ENCODE data around the gene ANO9. TPM values are rescaled to one million over a fixed set of nuclear protein-coding genes. Genes with fewer than 3 reads are reported as not detected.

ANO9 gene
- total RNA-seq, 1 experiment from 2014 or later = 9.4 TPM

DNA sequence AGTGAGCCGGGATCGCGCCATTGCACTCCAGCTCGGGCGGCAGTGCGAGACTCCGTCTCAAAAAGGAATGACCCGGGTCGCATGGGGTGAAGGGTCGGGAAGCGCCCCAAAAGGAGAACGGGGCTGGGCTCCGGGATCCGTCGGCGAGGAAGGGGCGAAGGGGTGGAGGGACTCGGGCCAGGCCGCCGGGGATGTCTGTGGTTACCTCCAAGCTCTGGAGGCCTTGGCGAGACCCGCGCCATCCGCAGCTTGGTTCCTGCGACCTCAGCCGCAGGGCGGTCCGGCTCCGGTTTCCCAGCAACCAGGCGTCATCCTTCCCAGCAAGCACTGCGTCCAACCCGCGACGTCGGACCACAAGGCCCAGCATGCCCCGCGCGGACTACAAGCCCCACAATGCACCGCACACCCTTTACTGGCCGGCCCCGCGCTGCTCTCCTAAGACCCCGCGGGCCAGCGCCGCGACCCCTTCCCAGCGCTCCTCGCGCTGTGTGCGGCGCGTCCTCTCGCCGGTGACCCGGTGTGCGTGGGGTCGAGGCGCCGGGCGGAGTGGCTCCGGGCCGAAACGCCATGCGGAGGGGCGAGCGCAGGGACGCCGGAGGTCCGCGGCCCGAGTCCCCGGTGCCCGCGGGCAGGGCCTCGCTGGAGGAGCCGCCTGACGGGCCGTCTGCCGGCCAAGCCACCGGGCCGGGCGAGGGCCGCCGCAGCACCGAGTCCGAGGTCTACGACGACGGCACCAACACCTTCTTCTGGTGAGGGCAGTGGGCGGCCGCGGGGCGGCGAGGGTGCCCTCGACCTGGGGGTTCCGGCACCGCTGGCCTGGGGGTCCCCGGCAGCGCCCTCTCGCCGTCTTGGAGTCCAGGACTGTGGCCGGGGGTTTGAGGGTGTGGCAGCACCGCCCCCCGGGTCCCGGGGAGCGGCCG, 8.3 kb upstream of the ANO9 start, which contains the start of gene PTDSS2:
Gene PTDSS2 (plus strand): TSS at position 391 of the 920 bp plus-strand sequence. CDS start 177 bp downstream, at position 568.
- no peak for TF ChIP-seq CTCF (IDR thresholded peaks at IDR 0.05; ENCODE audit: unreplicated experiment)
- Mint-ChIP-seq H3K27me3 (ENCODE audit: insufficient read depth, unreplicated experiment) (no peaks in the 10 kb centered on the region), H3K4me3 (ENCODE audit: unreplicated experiment) (peak within 1 kb of the TSS; percentile 87), H3K27ac (ENCODE audit: low read depth, unreplicated experiment) (peak within 1 kb of the TSS; percentile 89), H3K9me3 (ENCODE audit: unreplicated experiment) (no peaks in the 10 kb centered on the region), H3K4me1 (ENCODE audit: insufficient read depth, unreplicated experiment) (peaks cover 18% of the 10 kb centered on the region), H3K36me3 (ENCODE audit: insufficient read depth, unreplicated experiment) (peaks cover 46% of the 10 kb centered on the region)
- CTCF ChIA-PET = interaction anchor here (0.5 to 2.8 kb wide), 14 partner anchors 11 to 245 kb away, joined by 3 to 33 read pairs (median 6); partner anchors contain the start of genes BET1L, IFITM2, PSMD13 and SIRT3
- intact Hi-C loops (cut with micrococcal nuclease) = loop anchor here (2.0 to 5.0 kb wide), 3 partner anchors 43 to 243 kb away; partner anchors contain the start of genes BET1L and RIC8A
- POLR2A ChIA-PET = interaction anchor here (0.6 to 6.0 kb wide), 18 partner anchors 27 to 356 kb away, joined by 3 to 75 read pairs (median 6); partner anchors contain the start of genes BET1L, EPS8L2, HRAS and PKP3
- no TSS peak for BruUV-seq (replicated peaks)
- DNase-seq (ENCODE audit: unreplicated experiment) = peak; percentile 91

DNA sequence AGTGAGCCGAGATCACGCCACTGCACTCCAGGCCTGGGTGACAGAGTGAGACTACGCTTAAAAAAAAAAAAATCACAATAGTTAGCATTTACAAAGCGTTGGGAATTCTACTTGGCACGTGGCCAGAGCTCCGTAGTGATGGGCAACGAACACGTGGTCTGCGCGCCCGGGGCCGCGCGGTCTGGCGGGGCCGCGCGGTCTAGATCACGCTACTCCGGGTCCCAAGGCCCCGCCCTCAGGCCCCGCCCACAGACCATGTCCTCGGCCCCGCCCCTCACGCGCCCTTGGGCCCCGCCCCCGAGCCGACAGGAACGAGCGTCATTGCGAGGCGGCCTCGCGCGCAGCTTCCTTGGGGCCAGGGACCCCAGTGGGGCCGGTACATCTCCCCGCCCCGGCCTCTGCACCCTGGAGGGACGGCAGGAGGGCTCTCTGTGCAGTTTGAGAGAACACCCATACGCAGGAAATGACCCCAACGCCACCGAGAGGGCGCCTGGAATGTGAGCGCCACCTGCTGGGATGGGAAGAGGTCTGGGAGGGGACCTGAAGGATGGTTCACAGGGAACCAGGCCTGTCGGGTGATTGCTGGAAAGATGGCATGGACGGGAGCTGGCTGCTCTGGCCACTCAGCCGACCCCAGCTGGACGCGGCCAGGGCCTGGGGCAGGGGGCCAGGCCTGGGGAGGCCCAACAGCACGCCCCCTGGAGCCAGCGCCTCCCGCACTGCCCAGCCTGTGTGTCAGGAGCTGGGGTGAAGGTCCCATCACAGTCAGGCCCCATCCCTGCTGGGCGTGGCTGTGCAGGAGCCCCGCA, 6.3 kb upstream of the ANO9 start:
- Mint-ChIP-seq H3K4me3 (ENCODE audit: unreplicated experiment) (peak overlapping the region; percentile 87), H3K4me1 (ENCODE audit: insufficient read depth, unreplicated experiment) (peaks cover 18% of the 10 kb centered on the region), H3K27ac (ENCODE audit: low read depth, unreplicated experiment) (peak overlapping the region; percentile 83), H3K27me3 (ENCODE audit: insufficient read depth, unreplicated experiment) (no peaks in the 10 kb centered on the region), H3K9me3 (ENCODE audit: unreplicated experiment) (no peaks in the 10 kb centered on the region), H3K36me3 (ENCODE audit: insufficient read depth, unreplicated experiment) (peaks cover 26% of the 10 kb centered on the region)
- DNase-seq (ENCODE audit: unreplicated experiment) = peak; percentile 93
- ChIA-PET POLR2A (interaction anchor here (0.6 to 6.0 kb wide), 20 partner anchors 18 to 240 kb away, joined by 3 to 75 read pairs (median 4); partner anchors contain the start of genes BET1L, PKP3, RIC8A and RNH1), CTCF (interaction anchor here (0.6 to 2.8 kb wide), 38 partner anchors 9 to 1125 kb away, joined by 3 to 33 read pairs (median 4); partner anchors contain the start of genes BET1L, IFITM2, PKP3 and RIC8A)
- intact Hi-C loops (cut with micrococcal nuclease) = loop anchor here (1.0 to 5.0 kb wide), 5 partner anchors 41 to 241 kb away; partner anchors contain the start of genes BET1L, PKP3 and RIC8A
- BruUV-seq (replicated peaks) = TSS peak; percentile 57
- TF ChIP-seq CTCF (IDR thresholded peaks at IDR 0.05; ENCODE audit: unreplicated experiment) = peak; percentile 89

GRCh38 chr11:446891-447290, 5.1 kb upstream of the ANO9 start:
- H3K9me3 Mint-ChIP-seq (ENCODE audit: unreplicated experiment) = no peaks in the 10 kb centered on the region
- H3K27me3 Mint-ChIP-seq (ENCODE audit: insufficient read depth, unreplicated experiment) = no peaks in the 10 kb centered on the region
- POLR2A ChIA-PET = interaction anchor here (0.6 to 6.0 kb wide), 6 partner anchors 19 to 337 kb away, joined by 3 to 75 read pairs (median 8); partner anchors contain the start of genes PKP3 and RNH1
- intact Hi-C loops (cut with micrococcal nuclease) = loop anchor here (5.0 kb wide), 2 partner anchors 40 to 240 kb away; partner anchors contain the start of genes BET1L and RIC8A
- BruUV-seq (replicated peaks) = no TSS peak
- H3K4me3 Mint-ChIP-seq (ENCODE audit: unreplicated experiment) = peak overlapping the region; percentile 52
- no peak for TF ChIP-seq CTCF (IDR thresholded peaks at IDR 0.05; ENCODE audit: unreplicated experiment)
- peak; percentile 65 for DNase-seq (ENCODE audit: unreplicated experiment)
- peaks cover 14% of the 10 kb centered on the region for H3K36me3 Mint-ChIP-seq (ENCODE audit: insufficient read depth, unreplicated experiment)
- H3K27ac Mint-ChIP-seq (ENCODE audit: low read depth, unreplicated experiment) = no peak overlapping the region
- H3K4me1 Mint-ChIP-seq (ENCODE audit: insufficient read depth, unreplicated experiment) = peaks cover 18% of the 10 kb centered on the region
- CTCF ChIA-PET = interaction anchor here (1.1 to 1.2 kb wide), 2 partner anchors 14 to 51 kb away, joined by 3 read pairs; no protein-coding TSS in a partner anchor

Measured in MCF 10A (cell line).